Stimulated activated naive CD8-positive, alpha-beta T cell treated with anti-CD3 and anti-CD28 coated beads, Interleukin-15, amount 100 ng/mL, for 72 hours (primary cell): ENCODE results near the gene VIT.

Experiments
- ATAC-seq: fragments of 150-1000 bp; cut with Tn5 transposase; 2 replicates; pipeline ENCODE4 v1.10.0; 2021; ENCODE audit warnings: mild to moderate bottlenecking, moderate library complexity
- DNase-seq, 2 donors: peaks; one replicate each; pipeline ENCODE4 v3.0.0; 2021 to 2022
- H3K27ac Mint-ChIP-seq, 2 donors: one replicate each; pipeline ENCODE4 v1.8.0; 2022; ENCODE audit warnings: mild to moderate bottlenecking in 2 of 2, mixed read lengths in 2 of 2, moderate library complexity in 2 of 2
- H3K27me3 Mint-ChIP-seq: one replicate; pipeline ENCODE4 v1.8.0; 2022; ENCODE audit warnings: mixed read lengths
- H3K4me1 Mint-ChIP-seq: one replicate; pipeline ENCODE4 v1.8.0; 2022; ENCODE audit warnings: mild to moderate bottlenecking, mixed read lengths
- H3K4me3 Mint-ChIP-seq, 2 donors: one replicate each; pipeline ENCODE4 v1.8.0; 2022; ENCODE audit warnings: mild to moderate bottlenecking in 2 of 2, mixed read lengths in 2 of 2, moderate library complexity in 1 of 2
- H3K9me3 Mint-ChIP-seq, 2 donors: one replicate each; pipeline ENCODE4 v1.8.0; 2022; ENCODE audit warnings: mixed read lengths in 2 of 2

VIT gene

DNA sequence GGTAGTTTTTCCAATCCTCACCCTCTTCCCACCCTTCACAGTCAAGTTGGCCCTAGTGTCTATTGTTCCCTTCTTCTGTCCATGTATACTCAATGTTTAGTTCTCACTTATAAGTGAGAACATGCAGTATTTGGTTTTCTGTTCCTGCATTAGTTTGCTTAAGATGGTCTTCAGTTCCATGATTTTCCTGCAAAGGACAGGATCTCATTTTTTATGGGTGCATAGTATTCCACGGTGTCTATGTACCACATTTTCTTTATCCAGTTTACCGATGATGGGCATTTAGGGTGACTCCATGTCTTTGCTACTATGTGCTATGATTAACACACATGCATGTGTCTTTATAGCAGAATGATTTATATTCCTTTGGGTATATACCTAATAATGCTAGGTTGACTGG lies 165.4 kb downstream of the VIT start:
- no peak overlapping the region for H3K27ac Mint-ChIP-seq
- H3K4me3 Mint-ChIP-seq = no peak overlapping the region
- DNase-seq (no peak), ATAC-seq (no peak)
- H3K4me1 Mint-ChIP-seq = peaks cover 25% of the 10 kb centered on the region
- no peaks in the 10 kb centered on the region for H3K9me3 Mint-ChIP-seq
- no peaks in the 10 kb centered on the region for H3K27me3 Mint-ChIP-seq
